A673 (cell line): ENCODE data around the gene GALNT16.

Source experiments
- EZH2 ChIP-seq: fragments of 200-600 bp; sonication (generic); IDR thresholded peaks from 2 replicates; pipeline ENCODE4 v1.6.1; 2017; ENCODE audit warnings: borderline replicate concordance, low read depth, mild to moderate bottlenecking, mixed read lengths, antibody characterized with exemption, low read length; ENCODE audit not compliant: poor library complexity, severe bottlenecking
- TF ChIP-seq, protein P1 (sequence below): fragments of 300-800, 200-600 bp; sonication (generic); conservative IDR thresholded peaks from 2 replicates; pipeline ENCODE4 v1.5.1; 2017; ENCODE audit warnings: low read depth, mild to moderate bottlenecking, antibody characterized with exemption, low read length, moderate library complexity, mixed read lengths

DNA sequence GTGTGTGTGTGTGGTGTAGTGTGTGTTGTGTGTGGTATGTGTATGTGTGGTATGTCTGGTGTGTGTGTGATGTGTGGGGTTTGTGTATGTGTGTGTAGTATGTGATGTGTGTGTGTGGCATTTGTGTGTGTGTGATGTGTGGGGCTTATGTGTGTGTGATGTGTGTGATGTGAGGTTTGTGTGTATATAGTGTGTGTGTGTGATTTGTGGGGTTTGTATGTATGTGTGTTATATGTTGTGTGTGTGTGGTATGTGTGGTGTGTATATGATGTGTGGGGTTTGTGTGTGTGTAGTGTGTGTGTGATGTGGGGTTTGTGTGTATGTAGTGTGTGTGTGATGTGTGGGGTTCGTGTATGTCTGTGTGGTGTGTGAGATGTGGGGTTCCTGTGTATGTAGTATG, 9.4 kb downstream of the GALNT16 start:
- TF ChIP-seq, protein P1, sequence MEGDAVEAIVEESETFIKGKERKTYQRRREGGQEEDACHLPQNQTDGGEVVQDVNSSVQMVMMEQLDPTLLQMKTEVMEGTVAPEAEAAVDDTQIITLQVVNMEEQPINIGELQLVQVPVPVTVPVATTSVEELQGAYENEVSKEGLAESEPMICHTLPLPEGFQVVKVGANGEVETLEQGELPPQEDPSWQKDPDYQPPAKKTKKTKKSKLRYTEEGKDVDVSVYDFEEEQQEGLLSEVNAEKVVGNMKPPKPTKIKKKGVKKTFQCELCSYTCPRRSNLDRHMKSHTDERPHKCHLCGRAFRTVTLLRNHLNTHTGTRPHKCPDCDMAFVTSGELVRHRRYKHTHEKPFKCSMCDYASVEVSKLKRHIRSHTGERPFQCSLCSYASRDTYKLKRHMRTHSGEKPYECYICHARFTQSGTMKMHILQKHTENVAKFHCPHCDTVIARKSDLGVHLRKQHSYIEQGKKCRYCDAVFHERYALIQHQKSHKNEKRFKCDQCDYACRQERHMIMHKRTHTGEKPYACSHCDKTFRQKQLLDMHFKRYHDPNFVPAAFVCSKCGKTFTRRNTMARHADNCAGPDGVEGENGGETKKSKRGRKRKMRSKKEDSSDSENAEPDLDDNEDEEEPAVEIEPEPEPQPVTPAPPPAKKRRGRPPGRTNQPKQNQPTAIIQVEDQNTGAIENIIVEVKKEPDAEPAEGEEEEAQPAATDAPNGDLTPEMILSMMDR, result no peak
- no peak for TF ChIP-seq EZH2
